H1 (cell line): Measurements from ENCODE around the gene CLEC16A. TPM values are rescaled to one million over a fixed set of nuclear protein-coding genes. Genes with fewer than 3 reads are reported as not detected.

Experiments used
- FOSL1 ChIP-seq: IDR thresholded peaks from 2 replicates; pipeline ENCODE4 v1.6.1; 2011; ENCODE audit warnings: mild to moderate bottlenecking, low read depth, low read length, moderate library complexity; ENCODE audit not compliant: insufficient read depth
- HDAC2 ChIP-seq, 2 experiments: fragments of 300-600 bp in 1 of 2; sonication (generic) in 1 of 2; IDR thresholded peaks; 2 replicates each; pipeline ENCODE4 v1.6.1; 2011 to 2012; ENCODE audit warnings: low read depth in 2 of 2, low read length in 2 of 2, mild to moderate bottlenecking in 2 of 2, moderate library complexity in 2 of 2, borderline replicate concordance in 1 of 2, inconsistent platforms in 1 of 2
- JUND ChIP-seq: IDR thresholded peaks from 2 replicates; pipeline ENCODE4 v1.6.1; 2011; ENCODE audit warnings: mild to moderate bottlenecking, improper control_type of control experiment, low read length
- MAFK ChIP-seq: IDR thresholded peaks from 2 replicates; pipeline ENCODE4 v1.6.1; 2012; ENCODE audit warnings: low read depth, mild to moderate bottlenecking, improper control_type of control experiment, low read length
- NRF1 ChIP-seq: IDR thresholded peaks from 2 replicates; pipeline ENCODE4 v1.6.1; 2011; ENCODE audit warnings: mild to moderate bottlenecking, low read depth, low read length, improper control_type of control experiment
- PHF8 ChIP-seq: fragments of 200-600 bp; sonication (generic); conservative IDR thresholded peaks from 2 replicates; pipeline ENCODE4 v1.7.1; 2012; ENCODE audit warnings: low read depth, mild to moderate bottlenecking, inconsistent platforms, low read length, moderate library complexity
- RAD21 ChIP-seq, 2 experiments: IDR thresholded peaks in 1 of 2; conservative IDR thresholded peaks in 1 of 2; 2 replicates each; pipeline ENCODE4 v1.6.1; 2011; ENCODE audit warnings: low read depth in 2 of 2, low read length in 2 of 2, improper control_type of control experiment in 1 of 2, inconsistent platforms in 1 of 2, mild to moderate bottlenecking in 1 of 2, moderate library complexity in 1 of 2
- SP4 ChIP-seq: IDR thresholded peaks from 2 replicates; pipeline ENCODE4 v1.6.1; 2012; ENCODE audit warnings: low read length, inconsistent platforms
- polyA plus RNA-seq, 7 experiments: library from polyadenylated mRNA; depleted of rRNA in 3 of 7; stranded (reverse) in 5 of 7; unstranded in 2 of 7; fragments of >200 nt in 5 of 7; fragments of 200-250 nt in 2 of 7; gene quantifications; 1 replicate in 5 of 7; 2 replicates in 1 of 7; 4 replicates in 1 of 7; pipeline versions ENCODE4 v1.2.1 to v1.2.3, GENCODE V29; 2011 to 2013; ENCODE audit warnings: missing spikeins in 2 of 7, mixed read lengths in 2 of 7
- total RNA-seq: library from RNA; stranded (reverse); fragmentation: NEBNext Ultra II Directional; extraction: Animal tissue kit (Norgen Biotek cat#: 25700); gene quantifications from 2 replicates; pipeline ENCODE4 v1.2.1, GENCODE V29; 2021
- TF ChIP-seq, protein P1 (sequence below): fragments of 300-600 bp; sonication (generic); IDR thresholded peaks from 2 replicates; pipeline ENCODE4 v1.7.1; 2012; ENCODE audit warnings: low read length, moderate library complexity, mild to moderate bottlenecking, inconsistent platforms; ENCODE audit not compliant: insufficient replicate concordance

Gene CLEC16A
- total and polyA plus RNA-seq, 2 of the 8 experiments (the other 6 are each of a cell fraction or from before 2014, with no cell fraction given) = 7.6 to 19.3 TPM

DNA sequence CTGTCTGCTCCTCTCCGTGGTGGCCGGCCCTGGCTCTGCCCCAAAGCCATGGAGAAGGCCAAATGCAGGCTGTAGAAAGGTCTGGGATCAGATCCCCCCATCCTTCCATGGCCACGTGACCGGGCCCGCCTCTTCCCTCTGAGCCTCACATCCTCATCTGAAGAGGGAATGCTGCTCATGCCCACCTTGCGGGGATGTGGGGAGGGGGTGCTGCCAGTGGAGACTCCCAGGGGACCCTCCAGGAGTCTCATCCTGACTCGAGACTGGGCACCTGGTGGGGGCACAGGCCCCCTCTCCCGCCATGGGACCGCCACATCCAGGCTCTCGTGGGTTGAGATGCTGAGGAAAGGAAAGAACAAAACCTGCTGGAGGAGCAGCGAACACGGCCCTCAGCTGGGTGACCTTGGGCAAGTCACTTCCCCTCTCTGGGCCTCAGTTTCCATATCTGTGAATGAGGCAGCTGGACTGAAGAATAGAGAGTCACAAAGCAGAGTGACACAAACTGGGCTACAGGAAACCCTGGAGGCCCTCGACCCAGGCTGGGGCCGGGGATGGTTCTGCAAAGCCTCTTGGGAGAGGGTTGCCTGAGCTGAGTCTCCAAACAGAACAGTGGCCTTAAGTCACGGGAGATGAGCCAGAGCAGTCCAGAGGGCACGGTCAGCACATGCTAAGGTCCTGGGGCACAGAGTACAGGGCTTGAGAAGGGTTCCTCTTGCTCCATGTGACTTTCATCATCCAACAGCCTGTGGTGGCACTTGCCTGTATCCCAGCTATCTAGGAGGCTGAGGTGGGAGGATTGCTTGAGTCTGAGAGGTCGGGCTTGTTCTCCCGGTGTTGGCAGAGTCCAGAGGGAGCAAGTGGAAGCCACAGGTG lies 281.5 kb downstream of the CLEC16A start (continued):
- TF ChIP-seq NRF1 (no peak), HDAC2 (IDR thresholded peaks at IDR 0.05; ENCODE audit: borderline replicate concordance in 1 of 2, low read depth in 2 of 2, low read length in 2 of 2) (no peak), JUND (no peak), PHF8 (no peak), FOSL1 (no peak), RAD21 (IDR thresholded peaks at IDR 0.05 in 1 of 2, conservative IDR thresholded peaks at IDR 0.05 in 1 of 2; ENCODE audit: low read depth in 2 of 2, low read length in 2 of 2) (no peak), SP4 (no peak), MAFK (no peak)
- TF ChIP-seq, protein P1, sequence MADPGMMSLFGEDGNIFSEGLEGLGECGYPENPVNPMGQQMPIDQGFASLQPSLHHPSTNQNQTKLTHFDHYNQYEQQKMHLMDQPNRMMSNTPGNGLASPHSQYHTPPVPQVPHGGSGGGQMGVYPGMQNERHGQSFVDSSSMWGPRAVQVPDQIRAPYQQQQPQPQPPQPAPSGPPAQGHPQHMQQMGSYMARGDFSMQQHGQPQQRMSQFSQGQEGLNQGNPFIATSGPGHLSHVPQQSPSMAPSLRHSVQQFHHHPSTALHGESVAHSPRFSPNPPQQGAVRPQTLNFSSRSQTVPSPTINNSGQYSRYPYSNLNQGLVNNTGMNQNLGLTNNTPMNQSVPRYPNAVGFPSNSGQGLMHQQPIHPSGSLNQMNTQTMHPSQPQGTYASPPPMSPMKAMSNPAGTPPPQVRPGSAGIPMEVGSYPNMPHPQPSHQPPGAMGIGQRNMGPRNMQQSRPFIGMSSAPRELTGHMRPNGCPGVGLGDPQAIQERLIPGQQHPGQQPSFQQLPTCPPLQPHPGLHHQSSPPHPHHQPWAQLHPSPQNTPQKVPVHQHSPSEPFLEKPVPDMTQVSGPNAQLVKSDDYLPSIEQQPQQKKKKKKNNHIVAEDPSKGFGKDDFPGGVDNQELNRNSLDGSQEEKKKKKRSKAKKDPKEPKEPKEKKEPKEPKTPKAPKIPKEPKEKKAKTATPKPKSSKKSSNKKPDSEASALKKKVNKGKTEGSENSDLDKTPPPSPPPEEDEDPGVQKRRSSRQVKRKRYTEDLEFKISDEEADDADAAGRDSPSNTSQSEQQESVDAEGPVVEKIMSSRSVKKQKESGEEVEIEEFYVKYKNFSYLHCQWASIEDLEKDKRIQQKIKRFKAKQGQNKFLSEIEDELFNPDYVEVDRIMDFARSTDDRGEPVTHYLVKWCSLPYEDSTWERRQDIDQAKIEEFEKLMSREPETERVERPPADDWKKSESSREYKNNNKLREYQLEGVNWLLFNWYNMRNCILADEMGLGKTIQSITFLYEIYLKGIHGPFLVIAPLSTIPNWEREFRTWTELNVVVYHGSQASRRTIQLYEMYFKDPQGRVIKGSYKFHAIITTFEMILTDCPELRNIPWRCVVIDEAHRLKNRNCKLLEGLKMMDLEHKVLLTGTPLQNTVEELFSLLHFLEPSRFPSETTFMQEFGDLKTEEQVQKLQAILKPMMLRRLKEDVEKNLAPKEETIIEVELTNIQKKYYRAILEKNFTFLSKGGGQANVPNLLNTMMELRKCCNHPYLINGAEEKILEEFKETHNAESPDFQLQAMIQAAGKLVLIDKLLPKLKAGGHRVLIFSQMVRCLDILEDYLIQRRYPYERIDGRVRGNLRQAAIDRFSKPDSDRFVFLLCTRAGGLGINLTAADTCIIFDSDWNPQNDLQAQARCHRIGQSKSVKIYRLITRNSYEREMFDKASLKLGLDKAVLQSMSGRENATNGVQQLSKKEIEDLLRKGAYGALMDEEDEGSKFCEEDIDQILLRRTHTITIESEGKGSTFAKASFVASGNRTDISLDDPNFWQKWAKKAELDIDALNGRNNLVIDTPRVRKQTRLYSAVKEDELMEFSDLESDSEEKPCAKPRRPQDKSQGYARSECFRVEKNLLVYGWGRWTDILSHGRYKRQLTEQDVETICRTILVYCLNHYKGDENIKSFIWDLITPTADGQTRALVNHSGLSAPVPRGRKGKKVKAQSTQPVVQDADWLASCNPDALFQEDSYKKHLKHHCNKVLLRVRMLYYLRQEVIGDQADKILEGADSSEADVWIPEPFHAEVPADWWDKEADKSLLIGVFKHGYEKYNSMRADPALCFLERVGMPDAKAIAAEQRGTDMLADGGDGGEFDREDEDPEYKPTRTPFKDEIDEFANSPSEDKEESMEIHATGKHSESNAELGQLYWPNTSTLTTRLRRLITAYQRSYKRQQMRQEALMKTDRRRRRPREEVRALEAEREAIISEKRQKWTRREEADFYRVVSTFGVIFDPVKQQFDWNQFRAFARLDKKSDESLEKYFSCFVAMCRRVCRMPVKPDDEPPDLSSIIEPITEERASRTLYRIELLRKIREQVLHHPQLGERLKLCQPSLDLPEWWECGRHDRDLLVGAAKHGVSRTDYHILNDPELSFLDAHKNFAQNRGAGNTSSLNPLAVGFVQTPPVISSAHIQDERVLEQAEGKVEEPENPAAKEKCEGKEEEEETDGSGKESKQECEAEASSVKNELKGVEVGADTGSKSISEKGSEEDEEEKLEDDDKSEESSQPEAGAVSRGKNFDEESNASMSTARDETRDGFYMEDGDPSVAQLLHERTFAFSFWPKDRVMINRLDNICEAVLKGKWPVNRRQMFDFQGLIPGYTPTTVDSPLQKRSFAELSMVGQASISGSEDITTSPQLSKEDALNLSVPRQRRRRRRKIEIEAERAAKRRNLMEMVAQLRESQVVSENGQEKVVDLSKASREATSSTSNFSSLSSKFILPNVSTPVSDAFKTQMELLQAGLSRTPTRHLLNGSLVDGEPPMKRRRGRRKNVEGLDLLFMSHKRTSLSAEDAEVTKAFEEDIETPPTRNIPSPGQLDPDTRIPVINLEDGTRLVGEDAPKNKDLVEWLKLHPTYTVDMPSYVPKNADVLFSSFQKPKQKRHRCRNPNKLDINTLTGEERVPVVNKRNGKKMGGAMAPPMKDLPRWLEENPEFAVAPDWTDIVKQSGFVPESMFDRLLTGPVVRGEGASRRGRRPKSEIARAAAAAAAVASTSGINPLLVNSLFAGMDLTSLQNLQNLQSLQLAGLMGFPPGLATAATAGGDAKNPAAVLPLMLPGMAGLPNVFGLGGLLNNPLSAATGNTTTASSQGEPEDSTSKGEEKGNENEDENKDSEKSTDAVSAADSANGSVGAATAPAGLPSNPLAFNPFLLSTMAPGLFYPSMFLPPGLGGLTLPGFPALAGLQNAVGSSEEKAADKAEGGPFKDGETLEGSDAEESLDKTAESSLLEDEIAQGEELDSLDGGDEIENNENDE = no peak
